GM18870 (cell line): ENCODE measurements around the gene NSUN5.
"Not testable (repeated sequence)": the region's sequence is repeated elsewhere in the genome, so short reads cannot be mapped to it uniquely, and the experiment has no call there.

ENCODE experiments used
- ATAC-seq: cut with Tn5 transposase; IDR thresholded peaks from one replicate; pipeline ENCODE4 v1.9.1; 2021; ENCODE audit warnings: moderate library complexity; ENCODE audit not compliant: unreplicated experiment

NSUN5 gene

GRCh38 chr7:73308665-73309214, at the start of gene NSUN5:
Gene NSUN5, minus strand, starts transcription at chr7:73308826. Its CDS starts 36 bp downstream, at chr7:73308790.
- ATAC-seq: peak; percentile 57

- no peak for ATAC-seq
Measured at GRCh38 chr7:73356159-73356558, 47.5 kb upstream of the NSUN5 start.

GRCh38 chr7:73354821-73355220, 46.2 kb upstream of the NSUN5 start:
- ATAC-seq: no peak

- no peak for ATAC-seq
Measured at GRCh38 chr7:73354196-73354595, 45.6 kb upstream of the NSUN5 start.

- no peak for ATAC-seq
Measured at GRCh38 chr7:73353243-73353642, 44.6 kb upstream of the NSUN5 start.

- no peak for ATAC-seq
Measured at GRCh38 chr7:73352784-73353183, 44.2 kb upstream of the NSUN5 start.

GRCh38 chr7:73351447-73352167, 43.0 kb upstream of the NSUN5 start:
- no peak for ATAC-seq

- no peak for ATAC-seq
Measured at GRCh38 chr7:73350306-73351068, 41.9 kb upstream of the NSUN5 start.

GRCh38 chr7:73349763-73350162, 41.1 kb upstream of the NSUN5 start:
- no peak for ATAC-seq

GRCh38 chr7:73345951-73346350, 37.3 kb upstream of the NSUN5 start:
- no peak for ATAC-seq

GRCh38 chr7:73345538-73345937, 36.9 kb upstream of the NSUN5 start:
- no peak for ATAC-seq

- ATAC-seq: no peak
Measured at GRCh38 chr7:73343671-73344380, 35.2 kb upstream of the NSUN5 start.

GRCh38 chr7:73342645-73343044, 34.0 kb upstream of the NSUN5 start:
- ATAC-seq: no peak

GRCh38 chr7:73341877-73342276, 33.3 kb upstream of the NSUN5 start:
- ATAC-seq: no peak

GRCh38 chr7:73340514-73340913, 31.9 kb upstream of the NSUN5 start:
- no peak for ATAC-seq

GRCh38 chr7:73338321-73338720, 29.7 kb upstream of the NSUN5 start:
- no peak for ATAC-seq

- no peak for ATAC-seq
Measured at GRCh38 chr7:73332447-73332846, 23.8 kb upstream of the NSUN5 start.

- no peak for ATAC-seq
Measured at GRCh38 chr7:73330772-73331171, 22.1 kb upstream of the NSUN5 start.

- ATAC-seq: no peak
Measured at GRCh38 chr7:73329861-73330581, 21.4 kb upstream of the NSUN5 start.

GRCh38 chr7:73328696-73329095, 20.1 kb upstream of the NSUN5 start:
- ATAC-seq: no peak

GRCh38 chr7:73327922-73328321, 19.3 kb upstream of the NSUN5 start, which contains the start of the genes FKBP6 and TRIM50:
Gene FKBP6, plus strand, starts transcription at chr7:73328161. Its CDS starts 268 bp downstream, at chr7:73328429.
Gene TRIM50, minus strand, starts transcription at chr7:73328082. Its CDS starts 3,295 bp downstream, at chr7:73324787.
- ATAC-seq: not testable (repeated sequence)
